ENCODE data around the gene CNTNAP2.

The CNTNAP2 gene

DNA sequence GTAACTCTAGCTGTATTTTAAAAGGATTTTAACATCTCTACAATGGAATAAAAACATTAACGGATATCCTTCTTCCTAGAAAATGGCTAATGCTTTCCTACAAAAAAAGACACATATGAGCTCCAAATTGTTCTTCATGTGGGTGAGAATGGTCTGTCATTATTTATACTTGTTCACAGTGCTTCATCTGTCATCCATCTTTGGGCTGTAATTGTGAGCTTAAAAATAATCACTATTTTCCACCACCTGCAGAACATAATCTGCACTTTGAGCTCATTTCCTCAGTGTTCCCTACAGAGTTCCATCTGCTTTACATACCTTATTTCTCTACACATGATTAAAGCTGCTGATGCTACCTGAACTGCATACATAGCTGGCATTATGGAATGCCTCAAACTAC is 1494.8 kb downstream of the CNTNAP2 start:
- H2BK5ac ChIP-seq (ENCODE audit: low read depth, low read length, poor library complexity), result no peak overlapping the region
- H4K12ac ChIP-seq (ENCODE audit: low read depth, low read length), result no peak overlapping the region
- no peak overlapping the region for H2AK5ac ChIP-seq (ENCODE audit: low read length)
- H3K27me3 ChIP-seq (ENCODE audit: insufficient read depth, low read length), result no peaks in the 10 kb centered on the region
- H3K4ac ChIP-seq (ENCODE audit: low read depth, low read length), result no peak overlapping the region
- no peak overlapping the region for H3K4me2 ChIP-seq (ENCODE audit: low read length)
- H4K8ac ChIP-seq (ENCODE audit: low read depth, low read length), result no peak overlapping the region
- no peaks in the 10 kb centered on the region for H3K79me1 ChIP-seq (ENCODE audit: low read length)
- no peak overlapping the region for H3K9ac ChIP-seq (ENCODE audit: low read length)
- no peaks in the 10 kb centered on the region for H3K9me3 ChIP-seq (ENCODE audit: insufficient read depth, low read depth, low read length)
- no peak overlapping the region for H2BK120ac ChIP-seq (ENCODE audit: insufficient read depth, low read length, poor library complexity)
- no peak overlapping the region for H2AFZ ChIP-seq (ENCODE audit: insufficient read depth, low read length, poor library complexity)
- no peaks in the 10 kb centered on the region for H3K4me1 ChIP-seq (ENCODE audit: control insufficient read depth in 1 of 2, insufficient read depth in 2 of 2, low read length in 2 of 2)
- H3K4me3 ChIP-seq (ENCODE audit: low read depth, low read length), result no peak overlapping the region
- H3K18ac ChIP-seq (ENCODE audit: low read length), result no peak overlapping the region
- H3K36me3 ChIP-seq (ENCODE audit: control insufficient read depth in 1 of 2, insufficient read depth in 2 of 2, low read length in 2 of 2), result no peaks in the 10 kb centered on the region
- no CpG with 5 or more reads among the region's 1 CpG for WGBS (ENCODE audit: extremely low coverage, insufficient coverage, insufficient read length)
- H3K23ac ChIP-seq (ENCODE audit: low read length), result no peak overlapping the region
- H2BK12ac ChIP-seq (ENCODE audit: low read length), result no peak overlapping the region
- DNase-seq, result no peak
- H4K91ac ChIP-seq (ENCODE audit: low read depth, low read length), result no peak overlapping the region
- H3K79me2 ChIP-seq (ENCODE audit: control insufficient read depth, insufficient read depth, low read length, poor library complexity), result no peaks in the 10 kb centered on the region
- H3K14ac ChIP-seq (ENCODE audit: low read length), result no peak overlapping the region
- no peak overlapping the region for H3K27ac ChIP-seq (ENCODE audit: low read depth, low read length)

DNA sequence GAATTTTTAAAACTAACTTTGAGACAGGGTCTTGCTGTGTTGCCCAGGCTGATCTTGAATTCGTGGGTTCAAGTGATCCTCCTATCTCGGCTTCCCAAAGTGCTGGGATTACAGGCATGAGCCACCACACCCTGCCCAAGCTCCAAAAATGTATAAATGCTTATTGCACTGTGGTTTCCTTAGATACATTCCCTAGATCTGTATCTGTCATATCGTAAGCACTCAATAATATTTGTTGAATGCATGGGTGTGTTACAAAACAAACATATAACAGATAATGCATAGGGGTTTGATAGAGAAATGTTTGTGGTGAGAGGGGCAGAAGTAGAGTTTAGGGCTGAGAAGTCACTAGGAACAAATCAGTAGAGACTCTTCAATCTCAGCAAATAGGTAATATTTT is 1518.7 kb downstream of the CNTNAP2 start:
- H2BK5ac ChIP-seq (ENCODE audit: low read depth, low read length, poor library complexity), result no peak overlapping the region
- no peak overlapping the region for H2AFZ ChIP-seq (ENCODE audit: insufficient read depth, low read length, poor library complexity)
- H3K9me3 ChIP-seq (ENCODE audit: insufficient read depth, low read depth, low read length), result no peaks in the 10 kb centered on the region
- whole genome bisulfite sequencing (ENCODE audit: extremely low coverage, insufficient coverage, insufficient read length), result no CpG with 5 or more reads among the region's 3 CpGs
- DNase-seq, result peak; percentile 1 to 38
- no peak overlapping the region for H3K4ac ChIP-seq (ENCODE audit: low read depth, low read length)
- H3K4me3 ChIP-seq (ENCODE audit: low read depth, low read length), result no peak overlapping the region
- no peak overlapping the region for H3K14ac ChIP-seq (ENCODE audit: low read length)
- H3K79me1 ChIP-seq (ENCODE audit: low read length), result no peaks in the 10 kb centered on the region
- no peak overlapping the region for H3K9ac ChIP-seq (ENCODE audit: low read length)
- H2BK120ac ChIP-seq (ENCODE audit: insufficient read depth, low read length, poor library complexity), result no peak overlapping the region
- no peak overlapping the region for H3K18ac ChIP-seq (ENCODE audit: low read length)
- H3K27ac ChIP-seq (ENCODE audit: low read depth, low read length), result no peak overlapping the region
- no peaks in the 10 kb centered on the region for H3K36me3 ChIP-seq (ENCODE audit: control insufficient read depth in 1 of 2, insufficient read depth in 2 of 2, low read length in 2 of 2)
- no peak overlapping the region for H3K4me2 ChIP-seq (ENCODE audit: low read length)
- H2AK5ac ChIP-seq (ENCODE audit: low read length), result no peak overlapping the region
- no peak overlapping the region for H4K12ac ChIP-seq (ENCODE audit: low read depth, low read length)
- H3K79me2 ChIP-seq (ENCODE audit: control insufficient read depth, insufficient read depth, low read length, poor library complexity), result no peaks in the 10 kb centered on the region
- no peaks in the 10 kb centered on the region for H3K4me1 ChIP-seq (ENCODE audit: control insufficient read depth in 1 of 2, insufficient read depth in 2 of 2, low read length in 2 of 2)
- no peaks in the 10 kb centered on the region for H3K27me3 ChIP-seq (ENCODE audit: insufficient read depth, low read length)
- H4K8ac ChIP-seq (ENCODE audit: low read depth, low read length), result no peak overlapping the region
- H2BK12ac ChIP-seq (ENCODE audit: low read length), result no peak overlapping the region
- no peak overlapping the region for H4K91ac ChIP-seq (ENCODE audit: low read depth, low read length)
- H3K23ac ChIP-seq (ENCODE audit: low read length), result no peak overlapping the region

DNA sequence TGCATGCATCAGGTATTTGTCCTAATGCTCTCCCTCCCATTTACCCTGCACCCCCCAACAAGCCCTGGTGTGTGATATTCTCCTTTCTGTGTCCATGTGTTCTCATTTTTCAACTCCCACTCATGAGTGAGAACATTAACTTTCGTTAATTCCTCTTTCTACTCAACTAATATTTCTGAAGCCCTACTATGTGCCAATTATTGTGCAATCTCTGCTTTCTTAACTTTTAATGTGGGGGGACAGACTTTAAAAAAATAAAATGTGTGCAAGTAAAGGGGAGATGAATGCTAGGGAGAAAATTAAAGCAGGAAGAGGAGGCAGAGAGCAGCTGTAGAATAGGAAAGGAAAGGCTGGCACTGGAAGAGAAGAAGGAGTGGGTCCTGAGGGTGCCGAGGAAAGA is 1520.0 kb downstream of the CNTNAP2 start:
- no peaks in the 10 kb centered on the region for H3K4me1 ChIP-seq (ENCODE audit: control insufficient read depth in 1 of 2, insufficient read depth in 2 of 2, low read length in 2 of 2)
- H4K8ac ChIP-seq (ENCODE audit: low read depth, low read length), result no peak overlapping the region
- H3K18ac ChIP-seq (ENCODE audit: low read length), result no peak overlapping the region
- no peaks in the 10 kb centered on the region for H3K36me3 ChIP-seq (ENCODE audit: control insufficient read depth in 1 of 2, insufficient read depth in 2 of 2, low read length in 2 of 2)
- no peak overlapping the region for H2BK12ac ChIP-seq (ENCODE audit: low read length)
- H3K27ac ChIP-seq (ENCODE audit: low read depth, low read length), result no peak overlapping the region
- no peak for DNase-seq
- H3K23ac ChIP-seq (ENCODE audit: low read length), result no peak overlapping the region
- H2AK5ac ChIP-seq (ENCODE audit: low read length), result no peak overlapping the region
- no peaks in the 10 kb centered on the region for H3K9me3 ChIP-seq (ENCODE audit: insufficient read depth, low read depth, low read length)
- no peaks in the 10 kb centered on the region for H3K79me2 ChIP-seq (ENCODE audit: control insufficient read depth, insufficient read depth, low read length, poor library complexity)
- no peak overlapping the region for H3K4ac ChIP-seq (ENCODE audit: low read depth, low read length)
- no peak overlapping the region for H2AFZ ChIP-seq (ENCODE audit: insufficient read depth, low read length, poor library complexity)
- H3K4me2 ChIP-seq (ENCODE audit: low read length), result no peak overlapping the region
- H2BK5ac ChIP-seq (ENCODE audit: low read depth, low read length, poor library complexity), result no peak overlapping the region
- H3K27me3 ChIP-seq (ENCODE audit: insufficient read depth, low read length), result no peaks in the 10 kb centered on the region
- no peak overlapping the region for H4K91ac ChIP-seq (ENCODE audit: low read depth, low read length)
- no peak overlapping the region for H2BK120ac ChIP-seq (ENCODE audit: insufficient read depth, low read length, poor library complexity)
- no peak overlapping the region for H4K12ac ChIP-seq (ENCODE audit: low read depth, low read length)
- H3K14ac ChIP-seq (ENCODE audit: low read length), result no peak overlapping the region
- no peak overlapping the region for H3K9ac ChIP-seq (ENCODE audit: low read length)
- H3K4me3 ChIP-seq (ENCODE audit: low read depth, low read length), result no peak overlapping the region
- WGBS (ENCODE audit: extremely low coverage, insufficient coverage, insufficient read length), result no CpG with 5 or more reads among the region's 2 CpGs
- H3K79me1 ChIP-seq (ENCODE audit: low read length), result no peaks in the 10 kb centered on the region

DNA sequence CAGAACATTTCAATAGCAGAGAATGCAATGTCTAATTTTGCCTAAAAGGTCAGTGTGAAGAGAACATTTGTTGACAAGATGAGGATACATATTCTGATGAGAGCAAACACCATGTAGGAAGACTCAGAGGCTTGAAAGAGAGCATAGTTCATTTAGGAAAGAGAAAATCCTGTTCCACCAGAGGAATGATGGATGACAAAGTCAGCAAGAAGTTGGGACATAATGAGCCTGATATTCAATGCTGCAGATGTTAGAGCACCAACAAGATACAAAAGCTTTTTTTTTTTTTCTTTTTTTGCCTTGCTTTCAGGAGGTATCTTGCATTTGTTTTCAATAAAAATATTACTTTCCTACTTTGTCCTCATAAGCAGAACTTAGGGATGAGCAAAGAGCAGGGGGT is 1522.0 kb downstream of the CNTNAP2 start:
- Histone ChIP-seq H2AFZ (ENCODE audit: insufficient read depth, low read length, poor library complexity) (no peak overlapping the region), H3K18ac (ENCODE audit: low read length) (no peak overlapping the region)

More for the DNA sequence above, 1522.0 kb downstream of the CNTNAP2 start:
- DNase-seq, result peak in 1 of 2 donors; percentile 11
- Histone ChIP-seq H3K23ac (ENCODE audit: low read length) (no peak overlapping the region), H4K8ac (ENCODE audit: low read depth, low read length) (no peak overlapping the region), H3K79me1 (ENCODE audit: low read length) (no peaks in the 10 kb centered on the region), H3K9ac (ENCODE audit: low read length) (no peak overlapping the region), H3K27me3 (ENCODE audit: insufficient read depth, low read length) (no peaks in the 10 kb centered on the region), H3K14ac (ENCODE audit: low read length) (no peak overlapping the region), H3K4me2 (ENCODE audit: low read length) (no peak overlapping the region), H3K4me1 (ENCODE audit: control insufficient read depth in 1 of 2, insufficient read depth in 2 of 2, low read length in 2 of 2) (no peaks in the 10 kb centered on the region), H3K36me3 (ENCODE audit: control insufficient read depth in 1 of 2, insufficient read depth in 2 of 2, low read length in 2 of 2) (no peaks in the 10 kb centered on the region), H2BK120ac (ENCODE audit: insufficient read depth, low read length, poor library complexity) (no peak overlapping the region), H3K79me2 (ENCODE audit: control insufficient read depth, insufficient read depth, low read length, poor library complexity) (no peaks in the 10 kb centered on the region), H2AK5ac (ENCODE audit: low read length) (no peak overlapping the region), H3K27ac (ENCODE audit: low read depth, low read length) (no peak overlapping the region), H3K4me3 (ENCODE audit: low read depth, low read length) (no peak overlapping the region), H3K4ac (ENCODE audit: low read depth, low read length) (no peak overlapping the region), H2BK5ac (ENCODE audit: low read depth, low read length, poor library complexity) (no peak overlapping the region), H4K91ac (ENCODE audit: low read depth, low read length) (no peak overlapping the region), H4K12ac (ENCODE audit: low read depth, low read length) (no peak overlapping the region), H2BK12ac (ENCODE audit: low read length) (no peak overlapping the region), H3K9me3 (ENCODE audit: insufficient read depth, low read depth, low read length) (no peaks in the 10 kb centered on the region)
